IMR-90 (cell line): ENCODE data around the gene CACNB3. TPM values are rescaled to one million over a fixed set of nuclear protein-coding genes. Genes with fewer than 3 reads are reported as not detected.

ENCODE experiments used
- ATAC-seq: fragments of 200-7000 bp; cut with Tn5 transposase; 2 replicates; pipeline ENCODE4 v1.9.1; 2020; ENCODE audit warnings: low read depth, mild to moderate bottlenecking, moderate library complexity
- BruUV-seq: library from RNA; stranded (reverse); fragments of 400-500 nt; replicated peaks from 2 replicates; lab custom pipeline; 2021; lab: Mats Ljungman, UMichigan
- CTCF ChIA-PET: fragments of 300-600 bp; formaldehyde crosslinking; extraction: SDS; loops from one replicate; lab custom pipeline; 2021; ENCODE audit warnings: antibody characterized with exemption; lab: Yijun Ruan, JAX
- POLR2A ChIA-PET: fragments of 300-600 bp; sonication (Branson Sonifier 250); formaldehyde crosslinking; loops from one replicate; lab custom pipeline; 2022; ENCODE audit warnings: antibody characterized with exemption; ENCODE audit not compliant: unreplicated experiment; lab: Charles Lee
- DNase-seq: peaks from one replicate; pipeline ENCODE4 v3.0.0; 2013
- H2AFZ ChIP-seq: replicated peaks from 2 replicates; pipeline ENCODE3; 2013; ENCODE audit warnings: low read length, mild to moderate bottlenecking; ENCODE audit not compliant: poor library complexity
- H2AK5ac ChIP-seq: 2 replicates; pipeline ENCODE4 v1.6.1; 2013; ENCODE audit warnings: low read depth, low read length, inconsistent platforms
- H2AK9ac ChIP-seq: replicated peaks from 2 replicates; pipeline ENCODE3; 2013; ENCODE audit warnings: mild to moderate bottlenecking, low read depth, low read length, moderate library complexity; ENCODE audit not compliant: poor library complexity
- H2BK120ac ChIP-seq: 2 replicates; pipeline ENCODE4 v1.6.1; 2013; ENCODE audit warnings: low read depth, low read length, inconsistent platforms
- H2BK15ac ChIP-seq: 3 replicates; pipeline ENCODE4 v1.6.1; 2013; ENCODE audit warnings: low read depth, low read length, inconsistent platforms
- H2BK20ac ChIP-seq: 2 replicates; pipeline ENCODE4 v1.6.1; 2013; ENCODE audit warnings: low read depth, mild to moderate bottlenecking, inconsistent platforms, low read length, moderate library complexity
- H2BK5ac ChIP-seq: 2 replicates; pipeline ENCODE4 v1.6.1; 2013; ENCODE audit warnings: mild to moderate bottlenecking, low read depth, low read length, inconsistent platforms; ENCODE audit not compliant: poor library complexity, severe bottlenecking
- H3K14ac ChIP-seq: replicated peaks from 2 replicates; pipeline ENCODE4 v1.6.1; 2013; ENCODE audit warnings: low read depth, low read length, inconsistent platforms
- H3K18ac ChIP-seq: 2 replicates; pipeline ENCODE4 v1.6.1; 2013; ENCODE audit warnings: low read depth, low read length, control low read depth
- H3K23ac ChIP-seq: 2 replicates; pipeline ENCODE4 v1.6.1; 2013; ENCODE audit warnings: low read depth, low read length, inconsistent platforms
- H3K27ac ChIP-seq: 2 replicates; pipeline ENCODE4 v1.5.1; 2013; ENCODE audit warnings: mild to moderate bottlenecking, control low read depth, low read length; ENCODE audit not compliant: insufficient read depth
- H3K27me3 ChIP-seq: 2 replicates; pipeline ENCODE4 v1.6.1; 2013; ENCODE audit warnings: low read length; ENCODE audit not compliant: control insufficient read depth, insufficient read depth
- H3K36me3 ChIP-seq: 2 replicates; pipeline ENCODE4 v1.6.1; 2013; ENCODE audit warnings: low read length, mixed read lengths; ENCODE audit not compliant: control insufficient read depth, insufficient read depth
- H3K4ac ChIP-seq: 2 replicates; pipeline ENCODE4 v1.6.1; 2013; ENCODE audit warnings: low read depth, low read length, inconsistent platforms
- H3K4me1 ChIP-seq: 2 replicates; pipeline ENCODE4 v1.6.1; 2013; ENCODE audit warnings: low read length, mixed read lengths; ENCODE audit not compliant: control insufficient read depth, insufficient read depth
- H3K4me2 ChIP-seq: 2 replicates; pipeline ENCODE4 v1.6.1; 2013; ENCODE audit warnings: low read depth, mild to moderate bottlenecking, control low read depth, low read length, moderate library complexity
- H3K4me3 ChIP-seq: 2 replicates; pipeline ENCODE4 v1.5.1; 2013; ENCODE audit warnings: low read depth, mild to moderate bottlenecking, control low read depth, low read length, moderate library complexity; ENCODE audit not compliant: insufficient read depth
- H3K56ac ChIP-seq: 2 replicates; pipeline ENCODE4 v1.6.1; 2013; ENCODE audit warnings: low read length, inconsistent platforms; ENCODE audit not compliant: insufficient read depth; ENCODE audit errors: extremely low read depth
- H3K79me1 ChIP-seq, 2 experiments: 2 replicates each; pipeline ENCODE4 v1.6.1; 2013; ENCODE audit warnings: low read length in 2 of 2, inconsistent platforms in 1 of 2, low read depth in 1 of 2
- H3K9ac ChIP-seq: 2 replicates; pipeline ENCODE4 v1.6.1; 2013; ENCODE audit warnings: low read depth, low read length, control low read depth
- H3K9me1 ChIP-seq: 2 replicates; pipeline ENCODE4 v1.6.1; 2013; ENCODE audit warnings: low read length, inconsistent platforms; ENCODE audit not compliant: insufficient read depth
- H3K9me3 ChIP-seq: 2 replicates; pipeline ENCODE4 v1.6.1; 2013; ENCODE audit warnings: low read length; ENCODE audit not compliant: control insufficient read depth, insufficient read depth
- H4K20me1 ChIP-seq: 2 replicates; pipeline ENCODE4 v1.6.1; 2013; ENCODE audit warnings: low read length, inconsistent platforms; ENCODE audit not compliant: insufficient read depth
- H4K5ac ChIP-seq: 2 replicates; pipeline ENCODE4 v1.6.1; 2013; ENCODE audit warnings: mild to moderate bottlenecking, low read depth, low read length, control low read depth
- H4K8ac ChIP-seq, 2 experiments: 2 replicates each; pipeline ENCODE4 v1.6.1; 2013; ENCODE audit warnings: low read depth in 2 of 2, low read length in 2 of 2, control low read depth in 1 of 2, inconsistent platforms in 1 of 2
- H4K91ac ChIP-seq: 2 replicates; pipeline ENCODE4 v1.6.1; 2013; ENCODE audit warnings: low read depth, low read length, inconsistent platforms; ENCODE audit not compliant: insufficient read depth
- FOS ChIP-seq: fragments of 150-350 bp; IDR thresholded peaks from 2 replicates; pipeline ENCODE4 v1.6.1; 2016; ENCODE audit warnings: low read depth, low read length
- MXI1 ChIP-seq: IDR thresholded peaks from 2 replicates; pipeline ENCODE4 v1.6.1; 2012; ENCODE audit warnings: low read depth, mild to moderate bottlenecking, low read length, moderate library complexity, borderline replicate concordance
- WGBS, 2 experiments: methylation state at CpG; one replicate each; pipeline versions ENCODE4 v1.1.5 to v1.1.7; 2013; ENCODE audit warnings: missing lambda C conversion rate in 2 of 2; ENCODE audit not compliant: insufficient read length in 1 of 2; ENCODE audit errors: extremely low coverage in 2 of 2; 5-methylcytosine and 5-hydroxymethylcytosine counted together
- dilution Hi-C: fragments of 300-500 bp; cut with HindIII; formaldehyde crosslinking; loops from one replicate; pipeline ENCODE4 v1.14.3; 2018; ENCODE audit warnings: low sequenced_read_pairs; ENCODE audit not compliant: unreplicated experiment
- in situ Hi-C: fragments of 300-500 bp; cut with MboI; formaldehyde crosslinking; loops from 3 replicates; pipeline ENCODE4 v1.14.3; 2019; ENCODE audit warnings: low sequenced_read_pairs, inconsistent platforms, mixed read lengths
- intact Hi-C: fragments of 100-400 bp; cut with micrococcal nuclease; formaldehyde crosslinking; loops from 2 replicates; pipeline ENCODE4 v1.10.0; 2022
- polyA plus RNA-seq, 3 experiments: library from polyadenylated mRNA; depleted of rRNA; stranded (reverse); fragments of >200 nt; gene quantifications; 2 replicates each; pipeline ENCODE4 v1.2.3, GENCODE V29; 2012; ENCODE audit warnings: low replicate concordance in 1 of 3
- total RNA-seq: library from RNA; depleted of rRNA; stranded (reverse); fragments of >200 nt; gene quantifications from 2 replicates; pipeline ENCODE4 v1.2.3, GENCODE V29; 2012

Gene CACNB3
- total and polyA plus RNA-seq, 2 of the 4 experiments (the other 2 are of a cell fraction), result 18.1 to 45.1 TPM

GRCh38 chr12:48774516-48774915 lies 43.8 kb upstream of the CACNB3 start:
- no peaks in the 10 kb centered on the region for H3K9me3 ChIP-seq
- dilution Hi-C loops, result no loop called here
- TF ChIP-seq FOS (no peak), MXI1 (no peak)
- no peak overlapping the region for H4K91ac ChIP-seq
- H4K20me1 ChIP-seq, result peaks cover 6% of the 10 kb centered on the region; the same call in 1 of the 2 replicates
- H2BK20ac ChIP-seq, result no peak overlapping the region
- H2AK9ac ChIP-seq, result no peak overlapping the region
- BruUV-seq, result no TSS peak
- H4K8ac ChIP-seq, result no peak overlapping the region
- POLR2A ChIA-PET, result no interaction called here
- H2AK5ac ChIP-seq, result no peak overlapping the region
- peaks cover 6% of the 10 kb centered on the region; the same call in 1 of the 2 replicates for H3K9me1 ChIP-seq
- H3K4me3 ChIP-seq, result no peak overlapping the region
- peaks cover 71% of the 10 kb centered on the region for H3K36me3 ChIP-seq
- H3K27me3 ChIP-seq, result no peaks in the 10 kb centered on the region
- intact Hi-C loops, result no loop called here
- CTCF ChIA-PET, result no interaction called here
- no peak overlapping the region for H4K5ac ChIP-seq
- 20% methylated on average over 1 of the region's 2 CpGs; no CpG with 5 or more reads in 1 of the 2 experiments for WGBS, 2 experiments
- no peak overlapping the region for H3K9ac ChIP-seq
- no peak overlapping the region for H3K56ac ChIP-seq
- in situ Hi-C loops, result no loop called here
- no peak overlapping the region for H3K4ac ChIP-seq
- no peak overlapping the region for H3K4me2 ChIP-seq
- H2BK120ac ChIP-seq, result no peak overlapping the region
- H2BK15ac ChIP-seq, result no peak overlapping the region
- no peak overlapping the region for H3K18ac ChIP-seq
- H3K23ac ChIP-seq, result no peak overlapping the region
- H3K79me1 ChIP-seq, result peaks cover 14 to 19% of the 10 kb centered on the region in 2 experiments
- H3K4me1 ChIP-seq, result peaks cover 2% of the 10 kb centered on the region; the same call in 1 of the 2 replicates
- ATAC-seq (no peak), DNase-seq (no peak)
- H3K27ac ChIP-seq, result no peak overlapping the region
- H2BK5ac ChIP-seq, result no peak overlapping the region
- no peak overlapping the region for H3K14ac ChIP-seq
- no peak overlapping the region for H2AFZ ChIP-seq
